Measurements from ENCODE around the gene RHBDL3. TPM values are rescaled to one million over a fixed set of nuclear protein-coding genes. Genes with fewer than 3 reads are reported as not detected.

RHBDL3 gene
- total and polyA plus RNA-seq, 10 of the 15 experiments (the other 5 are each of a cell fraction or from before 2014, with no cell fraction given), result 0.04 to 0.24 (median 0.04) TPM; not detected in 5

- Histone ChIP-seq H3K9me3 (replicated peaks; ENCODE audit: control insufficient read depth, insufficient read depth, low read length) (no peaks in the 10 kb centered on the region), H3K4me1 (ENCODE audit: control insufficient read depth, insufficient read depth, low read length) (peaks cover 7% of the 10 kb centered on the region), H2AFZ (ENCODE audit: control insufficient read depth, low read depth, low read length) (no peak overlapping the region), H3K4me3 (no peak overlapping the region), H3K4me2 (ENCODE audit: control insufficient read depth, insufficient read depth) (no peak overlapping the region), H4K20me1 (ENCODE audit: control insufficient read depth, insufficient read depth) (no peaks in the 10 kb centered on the region), H3K27me3 (replicated peaks in 1 of 2; ENCODE audit: control insufficient read depth in 2 of 2, insufficient read depth in 2 of 2, low read length in 1 of 2) (0 out of 4 replicates have a peak, but pooled peaks cover 0 to 2% of the 10 kb centered on the region in 2 experiments), H3K9ac (ENCODE audit: control insufficient read depth, insufficient read depth, low read length) (no peak overlapping the region), H3K36me3 (ENCODE audit: control insufficient read depth in 2 of 2, insufficient read depth in 2 of 2, low read length in 1 of 2) (no peaks in the 10 kb centered on the region), H3K27ac (ENCODE audit: control insufficient read depth, insufficient read depth) (no peak overlapping the region), H3K79me2 (ENCODE audit: control insufficient read depth, insufficient read depth, low read length) (no peaks in the 10 kb centered on the region)
- CTCF ChIA-PET, result no interaction called here
- 75% methylated on average over 9 of the region's 9 CpGs for WGBS (ENCODE audit: insufficient coverage, insufficient replicate concordance, low lambda C conversion rate, missing lambda C conversion rate)
- DNase-seq (ENCODE audit: low read depth, low spot score) (no peak), FAIRE-seq (no peak), ATAC-seq (no peak)
- intact Hi-C loops (cut with micrococcal nuclease; ENCODE audit: unreplicated experiment) (no loop called here), in situ Hi-C loops (cut with MboI) (no loop called here)
- RAD21 ChIA-PET (ENCODE audit: unreplicated experiment), result no interaction called here
- POLR2A ChIA-PET, result no interaction called here
- BruUV-seq (replicated peaks), result no TSS peak
- TF ChIP-seq RFX5 (IDR thresholded peaks at IDR 0.05; ENCODE audit: low read depth, low read length) (no peak), E2F8 (IDR thresholded peaks at IDR 0.05; ENCODE audit: low read depth, partially characterized antibody) (no peak), SKIL (IDR thresholded peaks at IDR 0.05; ENCODE audit: low read depth, poor library complexity, severe bottlenecking) (no peak)
- SMC1A ChIA-PET (ENCODE audit: uncharacterized antibody, unreplicated experiment), result no interaction called here
Observed at GRCh38 chr17:32289471-32290070, 23.9 kb downstream of the RHBDL3 start.
